ENCODE results near the gene PAX3. TPM values are rescaled to one million over a fixed set of nuclear protein-coding genes. Genes with fewer than 3 reads are reported as not detected.

Gene PAX3
- polyA plus RNA-seq, 4 donors: 0.15 TPM; not detected in 3

GRCh38 chr2:222311319-222311977 is 12.7 kb upstream of the PAX3 start:
- DNase-seq (ENCODE audit: low read depth in 4 of 4, low spot score in 3 of 4): no peak

GRCh38 chr2:222310747-222311318 is 12.0 kb upstream of the PAX3 start:
- no peak for DNase-seq (ENCODE audit: low read depth in 4 of 4, low spot score in 3 of 4)

- no peak for DNase-seq (ENCODE audit: low read depth in 4 of 4, low spot score in 3 of 4)
Measured at GRCh38 chr2:222309766-222310165, 11.0 kb upstream of the PAX3 start.

GRCh38 chr2:222309361-222309760 is 10.6 kb upstream of the PAX3 start:
- DNase-seq (ENCODE audit: low read depth in 4 of 4, low spot score in 3 of 4): no peak

- DNase-seq (ENCODE audit: low read depth in 4 of 4, low spot score in 3 of 4): no peak
Measured at GRCh38 chr2:222307978-222308730, 9.4 kb upstream of the PAX3 start.

- no peak for DNase-seq (ENCODE audit: low read depth in 4 of 4, low spot score in 3 of 4)
Measured at GRCh38 chr2:222307143-222307756, 8.5 kb upstream of the PAX3 start.

GRCh38 chr2:222306393-222307142 is 7.8 kb upstream of the PAX3 start:
- no peak for DNase-seq (ENCODE audit: low read depth in 4 of 4, low spot score in 3 of 4)

GRCh38 chr2:222305516-222306392 is 7.0 kb upstream of the PAX3 start:
- DNase-seq (ENCODE audit: low read depth in 4 of 4, low spot score in 3 of 4): no peak

- no peak for DNase-seq (ENCODE audit: low read depth in 4 of 4, low spot score in 3 of 4)
Measured at GRCh38 chr2:222304737-222305515, 6.1 kb upstream of the PAX3 start.

GRCh38 chr2:222303828-222304736 is 5.3 kb upstream of the PAX3 start:
- no peak for DNase-seq (ENCODE audit: low read depth in 4 of 4, low spot score in 3 of 4)

GRCh38 chr2:222303045-222303827 is 4.4 kb upstream of the PAX3 start:
- DNase-seq (ENCODE audit: low read depth in 4 of 4, low spot score in 3 of 4): no peak

- no peak for DNase-seq (ENCODE audit: low read depth in 4 of 4, low spot score in 3 of 4)
Measured at GRCh38 chr2:222302178-222303018, 3.6 kb upstream of the PAX3 start.

- no peak for DNase-seq (ENCODE audit: low read depth in 4 of 4, low spot score in 3 of 4)
Measured at GRCh38 chr2:222301796-222302118, 3.0 kb upstream of the PAX3 start.

GRCh38 chr2:222301053-222301795 is 2.4 kb upstream of the PAX3 start:
- no peak for DNase-seq (ENCODE audit: low read depth in 4 of 4, low spot score in 3 of 4)

GRCh38 chr2:222300726-222301052 is 1.9 kb upstream of the PAX3 start:
- no peak for DNase-seq (ENCODE audit: low read depth in 4 of 4, low spot score in 3 of 4)
